OCI-LY7 (cell line): ENCODE results near the gene MCM9.

Experiments used
- EZH2phosphoT487 ChIP-seq: fragments of 200-600 bp; sonication (generic); IDR thresholded peaks from 2 replicates; pipeline ENCODE4 v1.6.1; 2018; ENCODE audit warnings: low read depth, borderline replicate concordance, mild to moderate bottlenecking, mixed run types, antibody characterized with exemption, low read length, moderate library complexity, mixed read lengths
- TF ChIP-seq, protein P1 (sequence below): fragments of 200-600 bp; sonication (generic); conservative IDR thresholded peaks from 2 replicates; pipeline ENCODE4 v1.5.1; 2014; ENCODE audit warnings: mild to moderate bottlenecking, antibody characterized with exemption, low read length, moderate library complexity, mixed read lengths

- TF ChIP-seq, protein P1, sequence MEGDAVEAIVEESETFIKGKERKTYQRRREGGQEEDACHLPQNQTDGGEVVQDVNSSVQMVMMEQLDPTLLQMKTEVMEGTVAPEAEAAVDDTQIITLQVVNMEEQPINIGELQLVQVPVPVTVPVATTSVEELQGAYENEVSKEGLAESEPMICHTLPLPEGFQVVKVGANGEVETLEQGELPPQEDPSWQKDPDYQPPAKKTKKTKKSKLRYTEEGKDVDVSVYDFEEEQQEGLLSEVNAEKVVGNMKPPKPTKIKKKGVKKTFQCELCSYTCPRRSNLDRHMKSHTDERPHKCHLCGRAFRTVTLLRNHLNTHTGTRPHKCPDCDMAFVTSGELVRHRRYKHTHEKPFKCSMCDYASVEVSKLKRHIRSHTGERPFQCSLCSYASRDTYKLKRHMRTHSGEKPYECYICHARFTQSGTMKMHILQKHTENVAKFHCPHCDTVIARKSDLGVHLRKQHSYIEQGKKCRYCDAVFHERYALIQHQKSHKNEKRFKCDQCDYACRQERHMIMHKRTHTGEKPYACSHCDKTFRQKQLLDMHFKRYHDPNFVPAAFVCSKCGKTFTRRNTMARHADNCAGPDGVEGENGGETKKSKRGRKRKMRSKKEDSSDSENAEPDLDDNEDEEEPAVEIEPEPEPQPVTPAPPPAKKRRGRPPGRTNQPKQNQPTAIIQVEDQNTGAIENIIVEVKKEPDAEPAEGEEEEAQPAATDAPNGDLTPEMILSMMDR = no peak
- TF ChIP-seq EZH2phosphoT487 = no peak
Observed at GRCh38 chr6:118784641-118785164, 150.3 kb downstream of the MCM9 start.
